CD4-positive, alpha-beta T cell treated with Interleukin-1 beta for 1 hour (primary cell): ENCODE results near the gene MFNG.

Source experiments
- DNase-seq, 2 donors: peaks; one replicate each; pipeline ENCODE4 v3.0.0-alpha.2; 2020 to 2022

The MFNG gene

DNA sequence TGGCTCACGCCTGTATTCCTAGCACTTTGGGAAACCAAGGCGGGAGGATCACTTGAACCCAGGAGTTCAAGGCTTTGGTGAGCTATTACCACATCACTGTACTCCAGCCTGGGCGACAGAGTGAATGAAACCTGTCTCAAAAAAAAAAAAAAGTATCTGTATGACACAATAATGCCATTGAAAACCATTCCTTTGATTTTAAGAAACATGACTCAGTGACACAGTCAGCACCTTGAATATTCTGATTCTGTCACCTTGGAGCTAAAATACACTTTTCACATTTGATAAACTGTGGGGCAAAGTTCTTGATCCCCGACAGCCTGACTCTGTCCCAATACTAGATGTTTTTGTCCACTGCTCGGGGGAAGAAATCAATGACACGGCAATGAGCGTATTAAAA is 42.2 kb downstream of the MFNG start:
- DNase-seq, result no peak

DNA sequence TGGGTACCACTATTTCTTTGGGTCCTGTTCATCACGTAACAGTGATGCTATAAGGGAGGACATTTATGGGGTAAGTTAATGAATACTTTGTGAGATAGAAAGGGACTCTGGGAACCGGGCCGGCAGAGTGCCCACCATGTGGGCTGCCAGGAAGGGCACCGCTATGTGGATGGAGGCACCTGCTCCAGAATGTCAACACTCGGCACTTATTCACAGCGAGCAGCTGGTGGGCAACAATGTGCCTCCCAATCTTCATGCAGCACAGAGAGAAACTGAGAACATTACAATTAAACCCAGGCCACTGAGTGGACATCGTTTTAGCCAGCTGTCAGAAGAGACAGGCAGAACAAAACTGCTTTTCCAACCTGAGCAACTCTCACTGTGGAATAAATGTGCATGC is 43.1 kb downstream of the MFNG start:
- no peak for DNase-seq

DNA sequence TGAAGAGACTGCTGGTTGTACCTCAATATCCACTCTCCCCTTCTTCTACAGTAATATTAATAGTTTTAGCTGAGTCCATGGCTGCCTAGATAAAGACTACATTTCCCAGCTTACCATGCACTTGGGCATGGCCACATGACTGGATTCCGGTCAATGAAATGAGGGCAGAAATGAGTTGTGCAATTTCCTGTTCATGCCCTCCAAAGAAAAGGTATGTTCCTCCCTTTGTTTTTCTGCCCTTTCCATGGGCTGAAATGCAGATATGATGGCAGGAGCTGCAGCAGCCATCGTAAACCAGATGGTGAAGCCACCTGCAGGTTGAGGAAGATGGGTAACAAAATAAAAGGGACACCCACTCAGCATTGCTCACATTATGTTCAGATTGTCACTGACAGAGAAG is 43.6 kb downstream of the MFNG start:
- DNase-seq, result no peak

DNA sequence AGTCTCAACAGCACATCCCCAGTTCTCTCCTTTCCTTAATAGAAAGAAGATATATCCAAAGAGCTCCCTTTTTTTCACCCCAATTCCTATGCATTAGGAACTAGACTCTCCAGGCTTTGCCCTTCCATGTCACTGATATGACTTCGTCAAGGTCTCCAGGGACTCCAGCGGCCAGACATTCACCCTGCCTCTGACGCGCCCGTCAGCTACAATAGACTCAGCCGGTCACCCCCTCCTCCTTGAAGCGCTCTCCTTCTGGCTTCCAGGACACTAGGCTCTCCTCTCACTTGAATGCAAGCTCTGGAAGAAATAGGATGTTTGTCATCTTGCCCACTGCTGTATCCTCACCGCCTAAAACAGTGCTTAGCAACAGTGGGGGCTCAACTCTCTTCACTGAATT is 44.0 kb downstream of the MFNG start:
- no peak for DNase-seq

DNA sequence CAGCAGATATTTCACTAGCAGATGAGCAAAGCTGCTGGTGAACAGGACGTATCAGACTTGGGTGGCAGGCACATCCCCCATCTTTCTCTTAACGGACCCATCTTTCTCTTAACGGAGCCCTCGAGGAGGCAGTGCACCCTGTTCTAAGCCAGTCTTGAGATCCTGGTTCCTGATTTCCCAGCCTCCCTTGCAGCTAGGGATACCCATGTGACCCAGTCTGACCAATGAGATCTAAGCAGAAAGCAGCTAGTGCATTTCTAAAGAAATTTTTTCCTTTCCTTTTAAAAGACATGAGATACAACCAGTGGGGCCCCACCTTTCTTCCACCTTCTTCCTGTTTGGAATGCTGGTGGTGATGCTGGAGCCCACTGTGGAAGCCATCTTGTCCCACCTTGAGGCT is 45.3 kb downstream of the MFNG start:
- DNase-seq, result no peak

DNA sequence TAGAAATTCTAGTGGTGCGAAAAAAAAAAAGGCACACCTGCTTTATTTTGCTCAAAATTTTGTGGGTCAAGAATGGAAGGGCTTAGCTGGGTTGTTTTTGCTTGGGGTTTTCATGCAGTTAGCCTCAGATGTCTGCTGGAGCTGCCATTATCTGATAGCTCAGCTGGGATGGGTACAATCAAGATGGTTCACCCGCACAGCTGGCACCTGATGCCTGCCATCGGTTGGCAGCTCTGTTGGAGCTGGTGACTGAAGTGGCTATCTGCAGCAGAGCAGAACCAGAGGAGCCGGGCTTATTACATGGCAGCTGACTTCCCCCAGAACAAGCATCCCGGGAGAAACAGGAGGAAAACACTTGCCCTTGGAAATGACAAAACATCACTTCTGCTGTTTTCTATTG is 46.8 kb downstream of the MFNG start:
- no peak for DNase-seq

DNA sequence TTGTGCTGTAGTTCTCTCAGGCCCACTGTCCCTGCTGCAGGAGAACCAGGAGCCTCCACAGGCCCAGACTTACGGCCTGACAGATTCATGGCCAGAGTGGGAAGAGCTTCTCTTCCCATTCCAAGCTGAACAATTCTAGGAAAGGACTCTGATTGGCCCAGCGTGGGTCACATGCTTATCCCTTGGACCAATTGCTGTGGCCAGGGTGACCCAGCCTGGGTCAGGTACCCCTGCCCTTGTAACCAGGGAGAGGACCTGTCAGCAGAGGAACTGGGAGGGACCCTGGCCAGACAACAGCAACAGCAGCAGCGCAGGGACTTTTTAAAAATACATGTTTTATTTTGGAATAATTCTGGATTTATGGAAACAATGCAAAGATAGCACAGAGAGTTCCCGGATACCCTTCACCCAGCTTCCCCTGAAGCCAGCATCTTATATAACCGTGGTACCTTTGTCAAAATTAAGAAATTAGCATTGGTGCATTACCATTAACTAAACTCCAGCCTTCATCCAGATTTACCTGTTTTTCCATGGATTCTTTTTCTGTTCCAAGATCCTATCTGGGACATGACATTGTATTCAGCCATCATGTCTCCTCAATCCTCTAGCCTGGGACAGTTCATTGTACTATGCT is 50.1 kb downstream of the MFNG start:
- DNase-seq, result no peak

DNA sequence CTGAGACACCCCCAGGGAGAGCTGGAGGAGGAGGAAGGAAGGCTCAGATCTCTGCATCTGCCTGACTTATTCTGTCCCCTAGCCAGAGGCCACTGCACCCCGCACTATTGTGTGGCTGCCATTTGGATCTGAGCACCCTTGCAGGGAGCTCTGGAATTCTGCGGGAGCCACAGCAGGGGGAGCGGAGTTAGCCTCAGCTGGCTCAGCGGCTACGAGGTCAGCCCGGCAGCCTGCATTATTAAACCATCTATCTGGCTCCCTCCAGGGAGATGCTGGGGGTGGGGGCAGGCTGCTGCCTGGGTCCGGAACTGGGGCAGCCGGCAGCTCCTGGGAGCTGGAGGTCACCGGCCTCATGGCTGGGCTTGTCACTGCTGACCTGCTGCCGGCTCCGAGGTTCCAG is 52.4 kb downstream of the MFNG start:
- DNase-seq, result no peak

DNA sequence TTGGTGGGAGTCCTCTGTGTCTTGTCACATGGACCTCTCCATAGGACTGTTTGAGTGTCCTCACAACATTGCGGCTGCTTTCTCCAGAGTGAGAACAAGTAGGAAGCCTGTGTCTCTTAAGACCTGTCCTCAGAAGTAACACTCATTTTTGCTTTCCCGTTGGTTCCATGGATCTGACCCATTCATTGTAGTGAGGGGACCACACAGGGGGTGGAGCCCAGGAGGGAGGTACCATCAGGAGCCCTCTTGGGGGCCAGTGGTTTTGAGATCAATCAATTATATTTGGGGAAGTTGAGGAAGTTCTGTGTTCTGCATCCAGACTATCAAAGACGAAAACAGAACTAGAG is 53.5 kb downstream of the MFNG start:
- DNase-seq, result no peak

DNA sequence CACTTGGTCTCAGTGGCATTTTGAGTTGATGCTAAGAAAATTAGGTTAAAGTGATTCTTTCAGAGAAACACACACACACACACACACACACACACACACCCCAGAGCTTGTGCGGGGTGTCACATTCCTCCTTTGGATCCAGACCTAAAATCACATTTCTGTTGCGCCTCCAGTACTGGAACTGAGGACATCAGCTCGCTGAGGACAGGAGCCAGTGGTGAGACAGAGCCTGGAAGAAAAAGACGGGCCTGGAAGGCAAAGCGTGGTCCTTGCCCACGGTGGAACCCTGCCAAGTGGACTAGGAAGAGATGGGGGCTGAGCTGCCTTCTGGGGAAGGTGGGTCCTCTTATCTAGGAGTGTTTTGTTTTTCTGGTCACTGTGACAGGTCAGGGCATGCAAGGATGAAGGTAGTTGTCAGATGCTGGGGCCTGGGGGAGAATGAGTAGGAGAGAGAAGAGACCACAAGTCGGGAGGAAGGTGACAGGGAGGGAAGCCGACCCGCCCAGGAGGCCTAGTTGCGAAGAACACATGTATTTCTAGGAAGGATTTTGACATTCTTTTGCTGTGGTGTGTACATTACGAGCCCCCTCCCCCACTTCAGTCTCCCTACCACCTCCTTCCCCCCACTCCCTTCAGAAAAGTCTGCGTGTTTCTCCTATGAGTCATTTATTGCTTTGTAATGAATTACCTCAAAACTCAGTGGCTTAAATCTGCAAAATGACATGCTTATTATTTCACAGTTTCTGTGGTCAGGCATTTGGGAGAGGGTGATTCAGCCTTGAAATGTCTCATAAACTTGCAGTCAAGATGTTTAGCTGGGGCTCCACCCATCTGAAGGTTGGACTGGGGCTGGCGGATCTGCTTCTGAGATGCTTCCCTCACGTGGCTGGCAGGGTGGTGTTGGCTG is 54.1 kb downstream of the MFNG start:
- no peak for DNase-seq

DNA sequence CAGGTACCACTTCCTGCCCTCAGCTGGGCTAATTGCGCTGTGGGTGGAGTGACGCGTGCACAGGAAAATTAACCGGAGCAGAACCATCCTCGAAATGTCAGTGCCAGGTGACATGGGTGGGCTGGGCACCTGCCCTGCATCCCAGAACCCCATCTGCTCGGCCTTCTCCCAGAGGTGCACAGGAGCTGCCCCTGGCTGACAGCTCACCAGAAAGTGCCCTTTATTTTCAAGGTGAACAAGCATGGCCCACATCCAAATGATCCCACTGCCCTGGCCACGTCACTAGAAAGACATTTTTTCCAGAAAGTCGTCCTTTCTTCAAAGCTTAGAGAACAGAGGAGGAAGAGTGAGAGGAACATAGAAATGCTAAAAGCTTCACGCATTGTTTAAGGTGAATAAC is 54.8 kb downstream of the MFNG start:
- no peak for DNase-seq

DNA sequence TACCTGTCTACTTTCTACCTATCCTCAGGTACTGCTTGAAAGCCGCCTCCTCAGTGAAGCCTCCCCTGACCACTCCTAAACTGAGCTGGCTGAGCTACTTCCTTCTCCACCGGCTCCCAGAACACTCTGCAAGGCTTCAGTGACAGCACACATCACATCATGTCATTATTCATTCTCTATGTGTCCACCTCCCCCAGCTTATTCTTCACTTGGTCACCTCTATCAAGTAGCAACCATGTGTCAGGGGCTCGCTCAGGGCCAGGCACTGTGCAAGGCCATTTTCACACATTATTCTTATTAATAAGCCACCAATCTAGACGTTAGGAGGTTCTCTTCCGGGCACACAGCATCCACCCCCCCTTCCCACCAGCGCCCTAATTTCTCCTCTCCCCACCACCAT is 55.2 kb downstream of the MFNG start:
- DNase-seq, result no peak

DNA sequence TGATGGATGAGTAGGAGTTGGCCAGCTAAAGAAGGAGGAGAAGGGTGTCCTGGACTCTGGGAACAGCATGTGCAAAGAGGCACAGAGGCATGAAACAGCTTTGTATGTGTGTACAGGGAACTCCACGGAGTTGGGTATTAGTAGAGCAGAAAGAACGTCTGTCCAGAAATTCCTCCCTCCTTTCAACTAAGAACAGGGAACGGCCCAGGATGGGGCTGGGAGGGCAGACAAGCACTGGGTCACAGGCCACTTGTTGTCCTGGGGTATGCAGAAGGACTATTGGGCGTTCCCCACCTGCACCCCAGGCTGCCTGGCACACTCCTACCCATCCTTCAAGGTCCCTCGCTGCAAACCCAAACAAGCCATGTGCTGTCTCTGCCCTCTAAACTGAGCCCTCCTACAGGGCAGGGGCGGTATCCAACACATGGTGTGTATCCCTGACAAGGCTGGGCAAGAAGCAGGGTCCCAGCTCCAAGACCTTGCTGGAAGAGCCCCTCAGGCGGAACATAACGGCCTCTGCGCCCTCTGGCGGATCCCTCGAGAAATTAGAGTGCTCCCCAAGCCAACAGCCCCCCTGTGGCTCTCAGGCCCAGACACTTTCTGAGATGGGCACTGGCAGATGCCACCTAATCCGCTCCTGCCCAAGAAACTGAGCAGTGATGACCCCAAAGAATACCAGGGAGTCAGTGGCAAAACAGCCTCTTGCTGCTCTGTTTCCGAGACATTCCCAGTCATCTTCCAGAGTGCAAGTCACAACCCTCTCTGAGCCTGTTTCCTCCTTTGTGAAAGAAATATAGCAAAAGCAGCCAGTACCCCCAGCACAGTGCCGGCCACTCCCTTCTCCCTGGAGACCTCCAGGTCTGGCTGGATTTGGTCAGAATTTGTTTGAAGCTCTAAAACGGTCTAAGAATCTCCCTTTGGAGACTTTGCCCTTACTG is 57.3 kb downstream of the MFNG start:
- DNase-seq, result peak; percentile 57 to 60

DNA sequence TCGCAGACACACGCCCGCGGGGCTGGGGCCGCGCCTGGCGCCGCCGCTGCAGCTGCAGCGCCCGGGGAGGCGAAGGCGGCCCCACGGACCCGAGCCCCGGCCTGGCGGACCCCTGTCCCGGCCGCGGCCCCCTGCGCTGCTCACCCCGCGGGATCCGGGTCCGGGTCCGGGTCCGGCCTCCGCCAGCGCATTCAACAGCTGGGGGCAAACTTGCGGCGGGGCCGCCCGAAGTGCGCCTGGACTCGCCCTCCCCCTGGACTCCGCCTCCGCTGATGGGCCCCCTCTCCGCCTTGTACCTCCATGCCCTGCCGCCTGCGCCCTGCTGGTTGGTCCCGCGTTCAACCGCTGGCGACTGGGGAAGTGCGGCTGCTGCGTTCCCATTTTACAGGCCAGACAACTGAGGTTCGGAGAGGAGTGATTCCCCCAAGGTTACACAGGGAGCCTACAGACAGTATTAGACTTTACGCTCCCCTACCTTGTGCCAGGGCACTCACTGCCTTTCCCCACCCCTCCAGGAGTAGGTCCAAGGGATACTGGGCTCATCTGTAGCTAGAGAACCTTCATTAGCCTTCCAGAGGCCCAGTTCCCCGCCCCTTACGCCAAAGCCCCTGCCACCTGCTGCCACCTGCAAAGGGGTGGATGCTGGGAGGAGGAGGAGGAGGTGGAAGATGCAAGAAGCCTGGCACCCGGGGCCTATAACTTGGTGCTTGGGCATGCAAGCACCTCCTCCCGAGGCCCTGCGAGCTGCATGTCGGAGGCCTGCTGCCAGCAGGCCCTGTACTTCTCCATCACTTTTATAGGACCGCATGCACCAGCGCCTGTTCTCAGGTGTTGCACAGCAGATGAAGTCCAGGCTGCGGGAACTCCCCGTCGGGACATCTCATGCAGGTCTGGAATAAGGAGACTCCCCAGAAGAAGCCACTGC is 58.2 kb downstream of the MFNG start:
- DNase-seq, result no peak

DNA sequence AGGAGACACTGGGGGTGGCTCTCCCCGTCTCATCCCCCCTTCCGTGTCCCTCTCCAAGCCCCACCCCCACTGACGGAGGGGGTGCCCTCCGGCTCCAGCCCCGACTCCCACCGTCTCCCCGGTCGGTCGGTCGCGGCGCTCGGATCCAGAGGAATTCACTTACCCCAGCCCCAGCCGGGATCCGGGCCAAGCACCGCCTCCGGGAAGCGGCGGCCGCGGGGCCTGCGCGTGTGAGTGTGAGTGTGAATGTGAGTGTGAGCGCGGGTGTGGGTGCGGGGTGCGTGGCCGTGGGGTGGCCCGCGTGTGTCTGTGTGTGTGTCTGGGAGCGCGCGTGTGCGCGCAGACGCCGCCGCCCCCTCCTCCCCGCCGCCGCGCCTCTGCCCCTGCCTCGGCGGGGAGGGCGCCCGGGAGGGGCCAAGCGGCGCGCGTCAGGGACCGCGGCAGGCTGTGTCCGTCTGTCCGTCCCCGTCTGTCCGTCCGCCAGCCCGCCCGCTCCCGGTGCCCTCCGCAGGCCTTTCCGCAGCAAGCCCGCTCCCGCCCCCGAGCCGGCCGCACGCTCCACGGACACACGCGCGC is 59.0 kb downstream of the MFNG start, which contains the start of gene ELFN2:
ELFN2 (minus strand) TSS at position 345 of the 576 bp plus-strand sequence. CDS start 51,945 bp downstream, outside the sequence.
- DNase-seq, result no peak

DNA sequence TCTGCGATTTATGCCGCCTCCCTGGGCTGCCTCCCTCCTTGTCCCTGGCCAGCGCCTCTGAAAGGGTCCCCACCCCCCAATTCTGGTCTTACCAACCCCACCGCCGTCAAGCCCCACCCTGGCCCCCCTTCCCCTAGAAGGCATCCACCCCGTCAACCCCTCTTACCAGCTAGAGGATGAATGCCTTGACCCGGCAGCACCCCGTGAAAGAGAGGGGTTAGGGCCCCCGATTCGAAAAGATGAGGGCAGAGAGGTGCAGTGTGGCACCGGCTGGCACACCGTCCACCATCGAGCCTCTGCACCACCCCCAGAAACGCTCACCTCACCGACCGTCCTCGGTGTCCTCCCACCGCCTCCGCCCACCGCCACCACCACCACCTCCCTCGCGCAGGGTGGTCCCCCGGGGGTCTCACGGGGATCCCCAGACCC is 59.5 kb downstream of the MFNG start:
- DNase-seq, result no peak

DNA sequence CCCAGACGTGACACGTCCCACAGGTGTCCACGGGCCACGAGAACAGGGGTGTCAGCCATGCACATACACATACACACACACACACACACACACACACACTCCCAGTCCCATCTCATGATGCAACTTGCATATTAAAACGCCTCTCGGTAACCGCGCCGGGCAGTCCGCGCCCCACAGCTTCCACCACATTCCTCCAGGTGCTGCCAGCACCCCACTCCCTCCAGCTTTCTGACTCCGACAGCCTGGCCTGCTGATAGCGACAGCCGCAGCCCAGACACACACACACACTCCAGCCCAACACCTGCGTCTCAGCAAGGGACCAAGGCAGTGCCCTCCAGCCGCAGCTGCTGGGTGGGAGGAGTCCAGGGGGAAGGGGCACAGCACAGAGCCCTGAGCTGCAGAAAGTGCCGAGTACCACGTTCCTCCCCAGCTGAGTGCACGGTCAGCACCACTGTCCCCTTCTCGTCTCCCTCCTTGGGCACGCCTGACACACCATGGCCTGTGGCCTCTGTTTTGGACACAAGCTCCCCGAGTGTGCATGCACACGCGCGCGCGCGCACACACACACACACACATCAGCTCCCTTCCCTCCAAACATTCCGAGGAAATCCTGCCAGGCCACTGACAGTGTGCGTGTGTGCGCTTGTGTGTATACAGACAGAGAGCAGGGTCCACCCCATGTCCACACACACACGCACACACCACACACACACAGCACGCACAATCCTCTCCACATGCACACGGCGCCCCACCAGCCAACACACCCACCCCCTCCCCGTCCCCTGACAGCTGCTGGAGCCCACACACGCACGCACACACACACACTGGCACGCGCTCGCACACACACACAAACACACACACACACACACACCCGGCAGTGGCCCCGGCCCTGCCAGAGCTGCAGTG is 60.1 kb downstream of the MFNG start:
- DNase-seq, result no peak

DNA sequence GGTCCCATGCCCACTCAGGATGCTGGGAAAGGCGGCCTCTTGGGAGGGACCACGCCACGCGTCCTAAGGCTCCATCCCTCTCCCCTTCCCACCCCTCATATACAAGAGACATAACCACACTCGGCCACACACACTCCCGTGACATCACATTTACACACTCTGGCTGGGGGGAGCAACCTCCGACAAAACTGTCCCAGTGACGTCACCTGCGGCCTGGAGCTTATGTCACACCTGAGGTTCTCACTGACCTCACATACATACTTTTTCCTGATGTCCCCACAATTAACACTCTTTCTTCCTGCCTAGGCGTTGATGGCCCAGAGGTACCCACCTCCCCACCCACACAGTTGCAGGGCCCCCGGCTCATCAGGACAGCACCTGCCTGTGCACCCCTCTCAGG is 60.8 kb downstream of the MFNG start:
- no peak for DNase-seq

DNA sequence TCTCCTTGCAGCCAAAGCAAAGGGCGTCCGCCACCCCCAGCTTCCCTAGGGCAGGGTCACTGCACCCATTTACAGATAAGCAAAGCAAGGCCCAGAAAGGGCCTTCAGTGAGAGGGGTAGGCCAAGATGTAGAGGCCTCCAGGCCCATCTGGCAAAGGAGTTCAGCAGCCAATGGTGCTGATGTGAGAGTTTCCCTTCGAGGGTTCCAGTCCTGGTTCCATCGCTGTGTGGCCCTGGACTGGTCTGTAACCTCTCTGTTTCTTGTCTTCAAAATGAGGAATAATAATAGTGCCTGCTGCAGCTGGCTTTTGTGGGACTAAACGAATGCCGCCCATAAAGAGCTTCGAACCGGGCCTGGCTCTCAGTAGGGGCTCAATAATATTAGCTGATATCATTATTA is 62.9 kb downstream of the MFNG start:
- DNase-seq, result no peak

DNA sequence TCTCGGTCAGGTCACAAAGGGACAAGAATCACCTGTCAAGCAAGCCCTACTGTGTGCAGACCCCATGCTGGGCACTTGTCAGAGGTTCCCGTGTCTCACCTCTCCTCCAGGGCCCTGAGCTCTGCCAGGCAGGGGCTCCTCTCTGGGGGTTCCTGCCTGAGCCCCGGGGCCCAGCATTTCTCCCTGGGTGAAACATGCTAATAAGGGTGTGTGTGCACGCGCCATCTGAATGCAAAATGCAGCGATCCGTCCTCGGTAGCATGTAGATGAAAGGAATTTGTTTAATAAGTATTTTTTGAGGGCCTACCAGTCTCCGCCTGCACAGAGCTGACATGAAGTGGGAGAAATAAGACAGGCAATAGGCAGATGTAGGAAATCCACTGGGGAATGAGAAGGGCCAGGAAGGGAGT is 64.7 kb downstream of the MFNG start:
- no peak for DNase-seq
